ENCODE measurements around the gene KIFBP.

DNA sequence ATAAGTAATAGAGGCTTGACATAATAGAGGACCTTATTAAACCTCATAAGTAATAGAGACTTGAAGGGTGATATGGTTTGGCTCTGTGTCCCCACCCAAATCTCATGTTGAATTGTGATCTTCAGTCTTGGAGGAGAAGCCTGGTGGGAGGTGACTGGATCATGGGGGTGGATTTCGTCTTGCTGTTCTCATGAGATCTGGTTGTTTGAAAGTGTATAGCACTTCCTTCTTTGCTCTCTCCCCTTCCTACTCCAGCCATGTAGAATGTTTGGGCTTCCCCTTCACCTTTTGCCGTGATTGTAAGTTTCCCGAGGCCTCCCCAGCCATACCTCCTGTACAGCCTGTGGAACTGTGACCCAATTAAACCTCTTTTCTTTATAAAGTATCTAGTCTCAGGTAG lies 8.6 kb downstream of the KIFBP start:
- no peak for TF ChIP-seq TAF1 (CRISPR knock-in tag; IDR thresholded peaks at IDR 0.05)
- TF ChIP-seq ASH2L (IDR thresholded peaks at IDR 0.05; ENCODE audit: insufficient read length, low read depth, low read length), result no peak
- no peak for TF ChIP-seq NBN (conservative IDR thresholded peaks at IDR 0.05)
- TF ChIP-seq, protein P1, sequence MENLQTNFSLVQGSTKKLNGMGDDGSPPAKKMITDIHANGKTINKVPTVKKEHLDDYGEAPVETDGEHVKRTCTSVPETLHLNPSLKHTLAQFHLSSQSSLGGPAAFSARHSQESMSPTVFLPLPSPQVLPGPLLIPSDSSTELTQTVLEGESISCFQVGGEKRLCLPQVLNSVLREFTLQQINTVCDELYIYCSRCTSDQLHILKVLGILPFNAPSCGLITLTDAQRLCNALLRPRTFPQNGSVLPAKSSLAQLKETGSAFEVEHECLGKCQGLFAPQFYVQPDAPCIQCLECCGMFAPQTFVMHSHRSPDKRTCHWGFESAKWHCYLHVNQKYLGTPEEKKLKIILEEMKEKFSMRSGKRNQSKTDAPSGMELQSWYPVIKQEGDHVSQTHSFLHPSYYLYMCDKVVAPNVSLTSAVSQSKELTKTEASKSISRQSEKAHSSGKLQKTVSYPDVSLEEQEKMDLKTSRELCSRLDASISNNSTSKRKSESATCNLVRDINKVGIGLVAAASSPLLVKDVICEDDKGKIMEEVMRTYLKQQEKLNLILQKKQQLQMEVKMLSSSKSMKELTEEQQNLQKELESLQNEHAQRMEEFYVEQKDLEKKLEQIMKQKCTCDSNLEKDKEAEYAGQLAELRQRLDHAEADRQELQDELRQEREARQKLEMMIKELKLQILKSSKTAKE (CRISPR knock-in tag; IDR thresholded peaks at IDR 0.05; ENCODE audit: borderline replicate concordance), result no peak
- TF ChIP-seq PHF8 (CRISPR knock-in tag; IDR thresholded peaks at IDR 0.05), result no peak
- no peak for TF ChIP-seq EHMT2 (IDR thresholded peaks at IDR 0.05; ENCODE audit: borderline replicate concordance, low read depth, low read length)
- TF ChIP-seq, protein P2, sequence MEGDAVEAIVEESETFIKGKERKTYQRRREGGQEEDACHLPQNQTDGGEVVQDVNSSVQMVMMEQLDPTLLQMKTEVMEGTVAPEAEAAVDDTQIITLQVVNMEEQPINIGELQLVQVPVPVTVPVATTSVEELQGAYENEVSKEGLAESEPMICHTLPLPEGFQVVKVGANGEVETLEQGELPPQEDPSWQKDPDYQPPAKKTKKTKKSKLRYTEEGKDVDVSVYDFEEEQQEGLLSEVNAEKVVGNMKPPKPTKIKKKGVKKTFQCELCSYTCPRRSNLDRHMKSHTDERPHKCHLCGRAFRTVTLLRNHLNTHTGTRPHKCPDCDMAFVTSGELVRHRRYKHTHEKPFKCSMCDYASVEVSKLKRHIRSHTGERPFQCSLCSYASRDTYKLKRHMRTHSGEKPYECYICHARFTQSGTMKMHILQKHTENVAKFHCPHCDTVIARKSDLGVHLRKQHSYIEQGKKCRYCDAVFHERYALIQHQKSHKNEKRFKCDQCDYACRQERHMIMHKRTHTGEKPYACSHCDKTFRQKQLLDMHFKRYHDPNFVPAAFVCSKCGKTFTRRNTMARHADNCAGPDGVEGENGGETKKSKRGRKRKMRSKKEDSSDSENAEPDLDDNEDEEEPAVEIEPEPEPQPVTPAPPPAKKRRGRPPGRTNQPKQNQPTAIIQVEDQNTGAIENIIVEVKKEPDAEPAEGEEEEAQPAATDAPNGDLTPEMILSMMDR (CRISPR knock-in tag; IDR thresholded peaks at IDR 0.05), result no peak
- no peak for TF ChIP-seq MBNL3 (CRISPR knock-in tag; conservative IDR thresholded peaks at IDR 0.05)
- no peak for TF ChIP-seq CCAR2 (optimal IDR thresholded peaks at IDR 0.05; ENCODE audit: low read depth, low read length)
- no peak for TF ChIP-seq MXI1 (IDR thresholded peaks at IDR 0.05; ENCODE audit: borderline replicate concordance, low read depth, low read length)
